ENCODE results near the gene BUD31.
"Not testable (repeated sequence)": the region's sequence is repeated elsewhere in the genome, so short reads cannot be mapped to it uniquely, and the experiment has no call there.

The BUD31 gene

GRCh38 chr7:99380823-99381663, 27.7 kb upstream of the BUD31 start:
- peak; percentile 72 to 78 for DNase-seq (ENCODE audit: low read depth in 2 of 2)

- no peak for DNase-seq (ENCODE audit: low read depth in 2 of 2)
These were observed 27.1 kb upstream of the BUD31 start for GRCh38 chr7:99381664-99382075.

GRCh38 chr7:99383203-99383602, 25.6 kb upstream of the BUD31 start:
- no peak for DNase-seq (ENCODE audit: low read depth in 2 of 2)

GRCh38 chr7:99383791-99384370, 24.9 kb upstream of the BUD31 start:
- no peak for DNase-seq (ENCODE audit: low read depth in 2 of 2)

GRCh38 chr7:99384523-99384922, 24.2 kb upstream of the BUD31 start:
- DNase-seq (ENCODE audit: low read depth in 2 of 2) = no peak

GRCh38 chr7:99385564-99385963, 23.2 kb upstream of the BUD31 start:
- DNase-seq (ENCODE audit: low read depth in 2 of 2) = no peak

- DNase-seq (ENCODE audit: low read depth in 2 of 2) = no peak
These were observed 22.1 kb upstream of the BUD31 start for GRCh38 chr7:99386584-99387238.

GRCh38 chr7:99387239-99387635, 21.5 kb upstream of the BUD31 start:
- DNase-seq (ENCODE audit: low read depth in 2 of 2) = not testable (repeated sequence)

- DNase-seq (ENCODE audit: low read depth in 2 of 2) = no peak
These were observed 20.9 kb upstream of the BUD31 start for GRCh38 chr7:99387912-99388311.

GRCh38 chr7:99389772-99390171, 19.0 kb upstream of the BUD31 start:
- DNase-seq (ENCODE audit: low read depth in 2 of 2) = no peak

- DNase-seq (ENCODE audit: low read depth in 2 of 2) = no peak
These were observed 17.7 kb upstream of the BUD31 start for GRCh38 chr7:99390941-99391602.

GRCh38 chr7:99392046-99392445, 16.7 kb upstream of the BUD31 start:
- DNase-seq (ENCODE audit: low read depth in 2 of 2) = no peak

- peak; percentile 57 to 62 for DNase-seq (ENCODE audit: low read depth in 2 of 2)
These were observed 16.0 kb upstream of the BUD31 start for GRCh38 chr7:99392659-99393354.

- DNase-seq (ENCODE audit: low read depth in 2 of 2) = no peak
These were observed 15.2 kb upstream of the BUD31 start for GRCh38 chr7:99393355-99394187.

GRCh38 chr7:99394188-99394502, 14.6 kb upstream of the BUD31 start:
- DNase-seq (ENCODE audit: low read depth in 2 of 2) = no peak

GRCh38 chr7:99395616-99396327, 13.0 kb upstream of the BUD31 start:
- no peak for DNase-seq (ENCODE audit: low read depth in 2 of 2)

- no peak for DNase-seq (ENCODE audit: low read depth in 2 of 2)
These were observed 12.1 kb upstream of the BUD31 start for GRCh38 chr7:99396418-99397296.

- DNase-seq (ENCODE audit: low read depth in 2 of 2) = no peak
These were observed 11.3 kb upstream of the BUD31 start for GRCh38 chr7:99397297-99397983.
